IPS-20b (cell line): ENCODE measurements around the gene NHSL1.

ENCODE experiments used
- H3K27ac ChIP-seq: one replicate; pipeline ENCODE4 v1.5.1; 2013; ENCODE audit warnings: low read length
- H3K27me3 ChIP-seq: 2 replicates; pipeline ENCODE4 v1.6.1; 2013; ENCODE audit warnings: mild to moderate bottlenecking, low read length, inconsistent platforms; ENCODE audit not compliant: insufficient read depth
- H3K36me3 ChIP-seq: 2 replicates; pipeline ENCODE4 v1.6.1; 2013; ENCODE audit warnings: low read depth, mild to moderate bottlenecking, inconsistent platforms, low read length, moderate library complexity; ENCODE audit not compliant: insufficient read depth
- H3K4me1 ChIP-seq: 2 replicates; pipeline ENCODE4 v1.6.1; 2013; ENCODE audit warnings: mild to moderate bottlenecking, control low read depth, inconsistent platforms, low read length, moderate library complexity; ENCODE audit not compliant: insufficient read depth
- H3K4me3 ChIP-seq: 2 replicates; pipeline ENCODE4 v1.5.1; 2013; ENCODE audit warnings: mild to moderate bottlenecking, low read length, inconsistent platforms
- H3K9ac ChIP-seq: 2 replicates; pipeline ENCODE4 v1.6.1; 2013; ENCODE audit warnings: low read depth, mild to moderate bottlenecking, inconsistent platforms, low read length, moderate library complexity
- H3K9me3 ChIP-seq: 2 replicates; pipeline ENCODE4 v1.6.1; 2013; ENCODE audit warnings: mild to moderate bottlenecking, low read depth, low read length, inconsistent platforms; ENCODE audit not compliant: insufficient read depth

Gene NHSL1

DNA sequence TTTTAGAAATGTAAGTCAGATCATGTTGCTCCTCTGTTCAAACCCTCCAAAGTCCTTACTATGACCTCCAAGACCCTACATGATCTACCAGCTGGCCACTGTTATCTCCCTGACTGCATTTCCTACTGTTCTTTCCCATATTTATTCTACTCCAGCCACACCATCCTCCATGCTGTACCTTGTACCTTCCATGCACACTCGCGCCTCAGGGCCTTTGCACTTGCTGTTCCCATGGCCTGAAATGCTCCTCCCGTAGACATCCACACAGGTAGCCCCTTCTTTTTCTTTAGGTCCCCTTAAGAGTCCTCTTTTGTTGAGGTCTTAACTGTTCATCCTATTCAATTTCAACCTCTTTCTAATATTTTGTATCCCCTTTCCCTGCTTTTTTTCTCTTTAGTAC, 48.3 kb downstream of the NHSL1 start:
- no peak overlapping the region for H3K4me3 ChIP-seq
- H3K4me1 ChIP-seq = no peaks in the 10 kb centered on the region
- no peak overlapping the region for H3K9ac ChIP-seq
- no peaks in the 10 kb centered on the region for H3K27me3 ChIP-seq
- H3K27ac ChIP-seq = no peak overlapping the region
- H3K36me3 ChIP-seq = peaks cover 4% of the 10 kb centered on the region; the same call in 1 of the 2 replicates
- H3K9me3 ChIP-seq = no peaks in the 10 kb centered on the region

DNA sequence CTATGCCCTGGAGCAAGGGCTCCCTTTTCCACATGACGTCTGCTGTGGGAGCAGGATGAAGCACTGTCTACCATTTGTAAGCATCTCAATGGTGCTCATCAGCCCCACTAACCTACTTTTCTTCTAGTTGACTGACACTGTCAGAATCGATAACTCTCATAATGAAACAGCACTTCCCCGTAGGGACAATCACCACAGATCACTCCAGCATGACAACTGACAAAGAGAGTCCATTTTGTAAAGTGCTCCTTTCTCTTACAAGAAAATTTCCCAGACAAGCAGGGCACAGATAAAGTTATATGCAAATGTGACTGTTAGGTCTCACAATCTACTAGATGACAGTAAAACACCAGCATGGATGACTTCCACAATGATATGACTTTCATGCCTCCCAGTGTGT, 48.8 kb downstream of the NHSL1 start:
- no peak overlapping the region for H3K9ac ChIP-seq
- H3K4me1 ChIP-seq = no peaks in the 10 kb centered on the region
- H3K4me3 ChIP-seq = no peak overlapping the region
- H3K36me3 ChIP-seq = peaks cover 4% of the 10 kb centered on the region; the same call in 1 of the 2 replicates
- no peaks in the 10 kb centered on the region for H3K27me3 ChIP-seq
- H3K27ac ChIP-seq = no peak overlapping the region
- H3K9me3 ChIP-seq = no peaks in the 10 kb centered on the region

DNA sequence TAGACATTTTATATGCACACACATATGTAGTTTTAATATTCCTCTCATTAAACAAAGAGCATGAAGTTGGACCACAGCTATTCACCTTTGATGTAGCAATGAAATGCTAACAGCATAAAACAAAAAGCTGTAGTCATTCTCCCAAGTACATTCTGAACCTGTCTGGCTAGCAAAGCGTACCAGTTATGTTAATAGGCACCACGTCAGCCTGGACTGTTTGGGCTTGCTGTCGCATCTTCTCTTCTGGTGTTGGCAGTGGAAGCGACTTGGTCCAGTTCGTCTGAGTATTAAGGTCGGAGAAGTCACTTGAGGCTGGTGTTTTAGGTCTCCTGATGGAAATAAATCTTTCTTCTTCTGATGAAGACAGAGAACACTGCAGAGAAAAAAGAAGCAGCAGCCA, 52.5 kb downstream of the NHSL1 start:
- no peak overlapping the region for H3K27ac ChIP-seq
- H3K4me1 ChIP-seq = no peaks in the 10 kb centered on the region
- H3K4me3 ChIP-seq = no peak overlapping the region
- peaks cover 14% of the 10 kb centered on the region for H3K36me3 ChIP-seq
- no peak overlapping the region for H3K9ac ChIP-seq
- H3K27me3 ChIP-seq = no peaks in the 10 kb centered on the region
- no peaks in the 10 kb centered on the region for H3K9me3 ChIP-seq

DNA sequence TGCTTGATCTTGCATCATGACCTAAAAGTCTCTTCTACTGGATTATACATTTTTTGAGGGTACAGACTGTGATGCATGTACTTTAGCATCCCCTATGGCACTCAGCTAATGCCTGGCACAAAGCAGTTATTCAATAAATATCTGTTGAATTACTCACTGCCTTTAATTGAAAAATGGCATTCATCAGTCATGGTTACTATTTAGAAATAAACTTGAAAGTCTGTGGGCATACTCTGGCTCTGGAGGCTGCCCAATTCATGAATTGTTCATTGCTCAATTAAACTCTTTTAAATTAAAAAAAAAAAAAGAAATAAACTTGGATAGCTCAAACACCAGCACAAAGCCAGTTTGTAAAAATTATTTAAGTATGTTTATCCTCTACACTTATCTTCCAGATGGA, 55.3 kb downstream of the NHSL1 start:
- peaks cover 20% of the 10 kb centered on the region for H3K36me3 ChIP-seq
- no peaks in the 10 kb centered on the region for H3K4me1 ChIP-seq
- H3K27ac ChIP-seq = no peak overlapping the region
- H3K9me3 ChIP-seq = no peaks in the 10 kb centered on the region
- no peaks in the 10 kb centered on the region for H3K27me3 ChIP-seq
- H3K4me3 ChIP-seq = no peak overlapping the region
- no peak overlapping the region for H3K9ac ChIP-seq

DNA sequence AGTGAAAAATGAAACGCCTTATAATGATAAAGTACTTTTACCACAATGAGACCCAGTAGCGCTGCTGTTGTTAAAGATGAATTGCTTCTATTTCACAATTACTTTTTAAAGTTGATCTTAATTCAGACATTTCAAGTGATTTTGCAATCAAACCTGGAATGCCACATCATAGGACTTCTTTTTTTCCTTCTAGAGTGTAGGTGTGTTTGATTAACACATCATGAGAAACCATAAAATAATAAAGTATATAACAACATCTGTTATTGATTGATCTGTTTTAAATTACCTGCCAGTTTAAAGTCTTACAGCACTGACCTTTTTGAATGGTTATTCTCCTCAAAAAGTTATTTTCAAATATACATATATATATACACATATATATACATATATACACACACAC, 56.6 kb downstream of the NHSL1 start:
- Histone ChIP-seq H3K27me3 (no peaks in the 10 kb centered on the region), H3K4me3 (no peak overlapping the region), H3K4me1 (no peaks in the 10 kb centered on the region), H3K27ac (no peak overlapping the region), H3K36me3 (peaks cover 20% of the 10 kb centered on the region), H3K9ac (no peak overlapping the region), H3K9me3 (no peaks in the 10 kb centered on the region)

DNA sequence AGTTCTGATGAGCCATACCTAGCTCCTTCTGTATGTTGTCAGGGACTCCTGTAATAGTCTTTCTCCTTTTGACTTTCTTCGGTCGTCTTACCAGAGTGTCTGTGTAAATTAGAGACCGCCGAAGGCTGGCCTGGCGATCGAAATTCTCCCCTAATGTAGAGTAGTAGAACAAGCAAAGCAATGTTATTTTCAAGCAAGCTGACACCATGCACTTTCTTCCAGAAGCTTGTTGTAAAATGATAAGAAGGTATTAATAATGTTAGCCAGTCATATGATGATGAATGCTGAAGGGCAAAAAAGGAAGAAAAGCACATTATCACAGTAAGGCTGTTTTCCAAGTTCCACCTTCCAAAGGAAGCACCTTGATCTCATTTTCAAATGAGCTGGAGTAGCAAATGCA, 57.3 kb downstream of the NHSL1 start:
- no peaks in the 10 kb centered on the region for H3K27me3 ChIP-seq
- no peak overlapping the region for H3K27ac ChIP-seq
- peaks cover 20% of the 10 kb centered on the region for H3K36me3 ChIP-seq
- H3K9ac ChIP-seq = no peak overlapping the region
- H3K4me1 ChIP-seq = no peaks in the 10 kb centered on the region
- H3K4me3 ChIP-seq = no peak overlapping the region
- no peaks in the 10 kb centered on the region for H3K9me3 ChIP-seq

DNA sequence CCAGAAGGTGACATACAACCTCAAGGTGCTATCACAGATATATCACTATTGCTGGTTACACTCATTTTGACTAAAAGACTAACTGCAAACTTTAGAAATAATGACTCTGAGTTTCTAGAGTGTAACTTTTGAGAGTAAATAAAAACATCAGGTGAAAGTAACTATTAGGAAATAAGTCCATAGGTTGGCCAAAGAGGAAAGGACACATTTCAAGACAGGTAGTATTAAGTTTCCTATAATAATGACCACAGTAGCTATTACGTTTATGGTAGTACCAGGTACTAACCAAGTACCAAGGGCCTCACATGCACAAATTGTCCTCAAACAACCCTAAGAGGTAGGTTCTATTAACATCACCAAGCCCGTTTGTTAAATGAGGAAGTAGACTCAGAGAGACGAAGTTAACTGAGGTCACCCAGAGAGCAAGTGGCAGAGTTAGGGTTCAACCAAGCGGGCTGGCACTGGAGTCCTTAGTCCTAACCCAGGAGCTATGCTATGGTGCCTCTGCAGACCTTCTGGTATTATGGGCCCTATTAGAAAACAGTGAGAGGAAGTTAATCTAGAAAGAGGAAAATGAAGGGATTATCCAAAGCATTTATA, 58.4 kb downstream of the NHSL1 start:
- H3K36me3 ChIP-seq = peaks cover 15% of the 10 kb centered on the region
- no peak overlapping the region for H3K4me3 ChIP-seq
- no peaks in the 10 kb centered on the region for H3K27me3 ChIP-seq
- H3K27ac ChIP-seq = no peak overlapping the region
- no peaks in the 10 kb centered on the region for H3K4me1 ChIP-seq
- H3K9ac ChIP-seq = no peak overlapping the region
- no peaks in the 10 kb centered on the region for H3K9me3 ChIP-seq

DNA sequence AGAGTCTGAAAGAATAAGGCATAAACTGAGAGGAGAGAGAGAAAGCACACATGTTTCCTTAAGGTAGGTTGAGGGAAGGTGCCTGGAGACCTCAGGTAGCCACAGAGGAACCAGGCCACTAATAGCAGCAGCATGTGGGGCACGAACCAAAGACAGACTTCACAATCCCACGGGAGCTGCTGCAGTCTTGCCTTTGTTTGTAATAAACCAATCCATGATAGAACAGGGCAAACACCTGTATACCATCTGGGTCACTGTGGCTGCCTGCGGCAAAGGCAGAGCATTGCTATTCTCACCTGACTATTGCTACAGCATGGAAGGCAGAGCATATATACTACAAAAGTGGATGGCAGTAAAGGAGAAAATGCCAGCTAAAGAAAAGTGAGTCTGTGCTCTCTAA, 59.0 kb downstream of the NHSL1 start:
- no peaks in the 10 kb centered on the region for H3K4me1 ChIP-seq
- peaks cover 15% of the 10 kb centered on the region for H3K36me3 ChIP-seq
- H3K27ac ChIP-seq = no peak overlapping the region
- no peaks in the 10 kb centered on the region for H3K9me3 ChIP-seq
- H3K27me3 ChIP-seq = no peaks in the 10 kb centered on the region
- no peak overlapping the region for H3K4me3 ChIP-seq
- H3K9ac ChIP-seq = no peak overlapping the region

DNA sequence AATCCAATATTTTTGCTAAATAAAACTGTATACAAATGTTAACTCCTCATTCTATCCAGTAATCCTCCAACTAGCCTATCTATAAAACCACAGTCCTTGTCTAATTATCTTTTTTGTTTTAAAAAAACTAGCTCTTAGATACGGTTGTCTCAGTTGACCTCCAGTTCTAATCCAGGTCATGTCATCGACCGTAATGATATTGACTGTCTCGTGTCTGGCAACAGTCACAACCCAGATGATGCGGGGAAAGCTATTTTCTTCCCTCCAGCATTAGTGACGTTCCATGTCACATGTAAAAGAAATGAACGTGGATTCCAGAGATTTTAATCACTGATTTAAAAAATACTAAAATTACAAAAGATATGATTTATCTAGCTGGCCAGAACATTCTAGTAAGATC, 59.7 kb downstream of the NHSL1 start:
- Histone ChIP-seq H3K9ac (no peak overlapping the region), H3K9me3 (no peaks in the 10 kb centered on the region), H3K27ac (no peak overlapping the region), H3K4me1 (no peaks in the 10 kb centered on the region), H3K36me3 (peaks cover 15% of the 10 kb centered on the region), H3K4me3 (no peak overlapping the region), H3K27me3 (no peaks in the 10 kb centered on the region)

DNA sequence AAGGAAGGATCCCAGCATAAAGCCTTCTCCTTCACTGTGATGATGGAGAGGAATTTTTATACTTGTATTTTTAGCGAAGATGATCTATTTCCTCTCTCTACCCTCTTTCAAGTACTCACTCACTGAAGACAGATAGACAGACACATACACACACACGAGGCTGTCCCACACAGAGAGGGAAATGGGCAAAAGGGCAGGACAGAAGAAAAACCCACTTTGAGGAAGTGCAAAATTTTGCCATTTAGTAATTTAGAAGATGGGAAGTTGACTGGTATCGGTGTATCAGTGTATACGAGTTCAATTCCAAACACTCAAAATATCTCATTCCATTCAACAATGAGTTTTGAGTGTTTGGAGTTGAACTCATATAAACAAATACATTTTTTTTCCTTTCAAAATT, 64.4 kb downstream of the NHSL1 start:
- H3K9ac ChIP-seq = no peak overlapping the region
- peaks cover 18% of the 10 kb centered on the region for H3K36me3 ChIP-seq
- H3K9me3 ChIP-seq = no peaks in the 10 kb centered on the region
- H3K27me3 ChIP-seq = no peaks in the 10 kb centered on the region
- no peak overlapping the region for H3K27ac ChIP-seq
- no peaks in the 10 kb centered on the region for H3K4me1 ChIP-seq
- H3K4me3 ChIP-seq = no peak overlapping the region

DNA sequence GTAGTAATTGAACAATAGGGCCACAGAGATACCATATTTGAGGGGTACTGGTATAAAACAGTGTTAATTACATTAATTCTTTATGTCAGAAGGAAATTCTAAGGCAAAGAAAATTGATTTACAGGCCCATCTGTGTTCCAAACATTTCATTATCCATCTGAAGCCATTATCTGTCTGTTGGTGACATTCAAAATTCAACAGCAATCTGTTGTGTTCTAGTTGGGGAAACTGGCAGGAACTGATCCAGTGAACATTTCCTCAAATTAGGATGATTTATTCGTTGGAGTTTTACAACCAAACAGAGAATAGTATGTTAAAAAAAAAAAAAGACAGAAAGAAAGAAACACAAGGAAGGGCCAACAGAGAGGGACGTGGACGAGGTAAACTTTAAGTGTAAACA, 65.2 kb downstream of the NHSL1 start:
- Histone ChIP-seq H3K27ac (no peak overlapping the region), H3K4me3 (no peak overlapping the region), H3K4me1 (no peaks in the 10 kb centered on the region), H3K27me3 (no peaks in the 10 kb centered on the region), H3K9me3 (no peaks in the 10 kb centered on the region), H3K9ac (no peak overlapping the region), H3K36me3 (peaks cover 18% of the 10 kb centered on the region)

DNA sequence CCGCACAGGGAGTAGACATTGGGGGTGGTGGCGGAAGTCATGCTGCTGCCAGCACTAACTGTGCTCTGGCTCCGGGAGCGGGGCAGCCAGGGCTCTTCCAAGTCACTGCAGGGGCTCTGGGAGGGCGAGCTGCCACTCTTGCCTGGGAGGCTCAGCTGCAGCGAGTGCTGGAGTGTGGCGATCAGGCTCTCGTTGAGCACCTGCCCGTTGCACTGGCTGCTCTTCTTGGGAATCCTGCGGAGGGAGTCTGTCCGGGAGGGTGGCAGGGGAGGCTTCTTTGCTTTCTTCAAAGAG, 67.3 kb downstream of the NHSL1 start:
- H3K27me3 ChIP-seq = no peaks in the 10 kb centered on the region
- no peak overlapping the region for H3K27ac ChIP-seq

More for the DNA sequence above, 67.3 kb downstream of the NHSL1 start:
- no peaks in the 10 kb centered on the region for H3K9me3 ChIP-seq
- no peak overlapping the region for H3K9ac ChIP-seq
- H3K4me3 ChIP-seq = no peak overlapping the region
- peaks cover 26% of the 10 kb centered on the region for H3K36me3 ChIP-seq
- H3K4me1 ChIP-seq = no peaks in the 10 kb centered on the region
